HG03520 (cell line): ENCODE measurements around the gene SKA2.
"Not testable (repeated sequence)": the region's sequence is repeated elsewhere in the genome, so short reads cannot be mapped to it uniquely, and the experiment has no call there.

Source experiments
- ATAC-seq: cut with Tn5 transposase; IDR thresholded peaks from one replicate; pipeline ENCODE4 v1.9.1; 2021; ENCODE audit warnings: mild to moderate bottlenecking, moderate library complexity; ENCODE audit not compliant: unreplicated experiment

Gene SKA2

GRCh38 chr17:59154721-59155438 is at the start of gene SKA2:
TSS of gene SKA2 (minus strand) at chr17:59155186. CDS start at chr17:59155163, 23 bp downstream.
- ATAC-seq = peak; percentile 74

- ATAC-seq = no peak
Measured at GRCh38 chr17:59202320-59202719, 47.3 kb upstream of the SKA2 start.

- no peak for ATAC-seq
Measured at GRCh38 chr17:59199398-59199797, 44.4 kb upstream of the SKA2 start.

- ATAC-seq = no peak
Measured at GRCh38 chr17:59193336-59193862, 38.4 kb upstream of the SKA2 start.

- ATAC-seq = no peak
Measured at GRCh38 chr17:59190806-59191205, 35.8 kb upstream of the SKA2 start.

- ATAC-seq = no peak
Measured at GRCh38 chr17:59186850-59187249, 31.9 kb upstream of the SKA2 start.

- ATAC-seq = no peak
Measured at GRCh38 chr17:59185997-59186396, 31.0 kb upstream of the SKA2 start.

- no peak for ATAC-seq
Measured at GRCh38 chr17:59181481-59181880, 26.5 kb upstream of the SKA2 start.

GRCh38 chr17:59180626-59181025 is 25.6 kb upstream of the SKA2 start:
- no peak for ATAC-seq

GRCh38 chr17:59179601-59180000 is 24.6 kb upstream of the SKA2 start:
- not testable (repeated sequence) for ATAC-seq

GRCh38 chr17:59178266-59178985 is 23.4 kb upstream of the SKA2 start:
- ATAC-seq = no peak

GRCh38 chr17:59175076-59175475 is 20.1 kb upstream of the SKA2 start:
- no peak for ATAC-seq

- no peak for ATAC-seq
Measured at GRCh38 chr17:59174671-59175070, 19.7 kb upstream of the SKA2 start.

- no peak for ATAC-seq
Measured at GRCh38 chr17:59172436-59173004, 17.5 kb upstream of the SKA2 start.

- ATAC-seq = no peak
Measured at GRCh38 chr17:59167571-59168001, 12.6 kb upstream of the SKA2 start.

GRCh38 chr17:59165933-59166342 is 11.0 kb upstream of the SKA2 start:
- ATAC-seq = no peak

GRCh38 chr17:59161477-59161876 is 6.5 kb upstream of the SKA2 start:
- no peak for ATAC-seq

GRCh38 chr17:59160157-59161025 is 5.4 kb upstream of the SKA2 start:
- no peak for ATAC-seq

GRCh38 chr17:59155439-59156177 is 622 bp upstream of the SKA2 start, which contains the start of gene PRR11:
TSS of gene PRR11 (plus strand) at chr17:59155746. CDS start at chr17:59169753, 14,007 bp downstream.
- ATAC-seq = peak; percentile 91

GRCh38 chr17:59154292-59154720 is 680 bp downstream of the SKA2 start:
- ATAC-seq = no peak
